ENCODE data around the gene RAB39A. TPM values are rescaled to one million over a fixed set of nuclear protein-coding genes. Genes with fewer than 3 reads are reported as not detected.
"Not testable (repeated sequence)": the region's sequence is repeated elsewhere in the genome, so short reads cannot be mapped to it uniquely, and the experiment has no call there.

RAB39A gene
- total RNA-seq (1 to 10 TPM; 1.7 to 5.6 TPM), polyA plus RNA-seq (ENCODE audit: insufficient read length in 6 of 6) (1 to 10 TPM in 3 of 6 donors, under 1 TPM in 3; 0.80 to 1.5 (median 0.97) TPM)
- long read RNA-seq, donor 1, partial matches to known transcripts = 0 of 1 reads
- long read RNA-seq, donor 1, other reads (novel, unspliced or antisense) = 0 of 1 reads
- long read RNA-seq, donor 2, partial matches to known transcripts = 0 of 2 reads
- long read RNA-seq, donor 2, other reads (novel, unspliced or antisense) = 0 of 2 reads
- long read RNA-seq, donor 3 = 0 reads
- long read RNA-seq, donor 4, partial matches to known transcripts = 0 of 2 reads
- long read RNA-seq, donor 4, other reads (novel, unspliced or antisense) = 1 of 2 reads
- long read RNA-seq, donor 5 = 0 reads
- long read RNA-seq, donor 6 = 0 reads
- long read RNA-seq, donor 7 = 0 reads
- long read RNA-seq, donor 8 = 0 reads
- long read RNA-seq, donor 9 = 0 reads
- long read RNA-seq, donor 10, partial matches to known transcripts = 0 of 1 reads
- long read RNA-seq, donor 10, other reads (novel, unspliced or antisense) = 0 of 1 reads
- long read RNA-seq, donor 11, transcript RAB39A-201 (2 exons, 1,830 nt) = major isoform, 5 of 5 reads
- long read RNA-seq, donor 11, partial matches to known transcripts = 0 of 5 reads
- long read RNA-seq, donor 11, other reads (novel, unspliced or antisense) = 0 of 5 reads
- long read RNA-seq, donor 12 = 0 reads

- no peaks in the 10 kb centered on the region for H3K36me3 ChIP-seq
- intact Hi-C loops (cut with DNase I) = no loop called here
- H3K4me1 ChIP-seq = peaks cover 5 to 11% of the 10 kb centered on the region in 2 donors
- DNase-seq (peak; percentile 46 to 95 (median 89)), ATAC-seq (peak; percentile 99)
- peaks cover 7 to 51% of the 10 kb centered on the region in 2 donors for H3K27me3 ChIP-seq
- H3K4me3 ChIP-seq = peak within 1 kb of the TSS; percentile 34 to 61
- H3K27ac ChIP-seq = peak within 1 kb of the TSS in 1 of 2 donors; percentile 77
- TF ChIP-seq, protein P1, sequence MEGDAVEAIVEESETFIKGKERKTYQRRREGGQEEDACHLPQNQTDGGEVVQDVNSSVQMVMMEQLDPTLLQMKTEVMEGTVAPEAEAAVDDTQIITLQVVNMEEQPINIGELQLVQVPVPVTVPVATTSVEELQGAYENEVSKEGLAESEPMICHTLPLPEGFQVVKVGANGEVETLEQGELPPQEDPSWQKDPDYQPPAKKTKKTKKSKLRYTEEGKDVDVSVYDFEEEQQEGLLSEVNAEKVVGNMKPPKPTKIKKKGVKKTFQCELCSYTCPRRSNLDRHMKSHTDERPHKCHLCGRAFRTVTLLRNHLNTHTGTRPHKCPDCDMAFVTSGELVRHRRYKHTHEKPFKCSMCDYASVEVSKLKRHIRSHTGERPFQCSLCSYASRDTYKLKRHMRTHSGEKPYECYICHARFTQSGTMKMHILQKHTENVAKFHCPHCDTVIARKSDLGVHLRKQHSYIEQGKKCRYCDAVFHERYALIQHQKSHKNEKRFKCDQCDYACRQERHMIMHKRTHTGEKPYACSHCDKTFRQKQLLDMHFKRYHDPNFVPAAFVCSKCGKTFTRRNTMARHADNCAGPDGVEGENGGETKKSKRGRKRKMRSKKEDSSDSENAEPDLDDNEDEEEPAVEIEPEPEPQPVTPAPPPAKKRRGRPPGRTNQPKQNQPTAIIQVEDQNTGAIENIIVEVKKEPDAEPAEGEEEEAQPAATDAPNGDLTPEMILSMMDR (IDR thresholded peaks at IDR 0.05) = no peak
- H3K9me3 ChIP-seq = no peaks in the 10 kb centered on the region
Measured at GRCh38 chr11:107928046-107928766, at the start of gene RAB39A. TSS of gene RAB39A (plus strand) at chr11:107928448. CDS start at chr11:107928569, 121 bp downstream.

- H3K4me1 ChIP-seq; H3K9me3 ChIP-seq; DNase-seq; H3K36me3 ChIP-seq; ATAC-seq; intact Hi-C loops (cut with DNase I); H3K4me3 ChIP-seq; H3K27ac ChIP-seq; H3K27me3 ChIP-seq: not testable (repeated sequence)
Measured at GRCh38 chr11:107881471-107881870, 46.8 kb upstream of the RAB39A start.

- Histone ChIP-seq H3K27ac (no peak overlapping the region), H3K4me1 (no peaks in the 10 kb centered on the region), H3K4me3 (no peak overlapping the region), H3K36me3 (no peaks in the 10 kb centered on the region), H3K27me3 (no peaks in the 10 kb centered on the region), H3K9me3 (no peaks in the 10 kb centered on the region)
- no peak for ATAC-seq
- TF ChIP-seq, protein P1 (IDR thresholded peaks at IDR 0.05) = no peak
- no peak for DNase-seq
- intact Hi-C loops (cut with DNase I) = no loop called here
Measured at GRCh38 chr11:107882095-107882820, 46.0 kb upstream of the RAB39A start.

- Histone ChIP-seq H3K27ac (no peak overlapping the region), H3K27me3 (no peaks in the 10 kb centered on the region), H3K4me1 (no peaks in the 10 kb centered on the region), H3K4me3 (no peak overlapping the region), H3K36me3 (no peaks in the 10 kb centered on the region), H3K9me3 (no peaks in the 10 kb centered on the region)
- intact Hi-C loops (cut with DNase I) = no loop called here
- DNase-seq = peak in 1 of 4 donors; percentile 10
- TF ChIP-seq, protein P1 (IDR thresholded peaks at IDR 0.05) = peak; percentile 23 to 31
- peak; percentile 73 for ATAC-seq
Measured at GRCh38 chr11:107898270-107898669, 30.0 kb upstream of the RAB39A start.

DNA sequence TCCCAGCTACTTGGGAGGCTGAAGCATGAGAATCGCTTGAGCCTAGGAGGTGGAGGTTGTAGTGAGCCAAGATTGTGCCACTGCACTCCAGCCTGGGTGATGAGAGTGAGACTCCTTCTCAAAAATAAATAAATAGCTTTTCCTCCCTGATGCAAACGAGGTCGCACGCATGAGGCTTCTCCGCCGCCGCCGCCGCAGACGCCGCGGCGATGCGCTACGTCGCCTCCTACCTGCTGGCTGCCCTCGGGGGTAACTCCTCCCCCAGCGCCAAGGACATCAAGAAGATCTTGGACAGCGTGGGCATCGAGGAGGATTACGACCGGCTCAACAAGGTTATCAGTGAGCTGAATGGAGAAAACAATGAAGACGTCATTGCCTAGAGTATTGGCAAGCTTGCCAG, 20.0 kb upstream of the RAB39A start:
- intact Hi-C loops (cut with DNase I) = no loop called here
- Histone ChIP-seq H3K27ac (no peak overlapping the region), H3K4me1 (no peaks in the 10 kb centered on the region), H3K27me3 (peaks cover 0 to 25% of the 10 kb centered on the region in 2 donors), H3K4me3 (no peak overlapping the region), H3K36me3 (no peaks in the 10 kb centered on the region), H3K9me3 (no peaks in the 10 kb centered on the region)
- DNase-seq (no peak), ATAC-seq (no peak)
- TF ChIP-seq, protein P1 (IDR thresholded peaks at IDR 0.05) = no peak

DNA sequence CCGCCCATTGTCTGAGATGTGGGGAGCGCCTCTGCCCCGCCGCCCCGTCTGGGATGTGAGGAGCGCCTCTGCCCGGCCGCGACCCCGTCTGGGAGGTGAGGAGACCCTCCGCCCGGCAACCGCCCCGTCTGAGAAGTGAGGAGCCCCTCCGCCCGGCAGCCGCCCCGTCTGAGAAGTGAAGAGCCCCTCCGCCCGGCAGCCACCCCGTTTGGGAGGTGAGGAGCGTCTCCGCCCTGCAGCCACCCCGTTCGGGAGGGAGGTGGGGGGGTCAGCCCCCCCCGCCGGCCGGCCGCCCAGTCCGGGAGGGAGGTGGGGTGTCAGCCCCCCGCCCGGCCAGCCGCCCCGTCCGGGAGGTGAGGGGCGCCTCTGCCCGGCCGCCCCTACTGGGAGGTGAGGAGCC, 15.8 kb upstream of the RAB39A start:
- H3K9me3 ChIP-seq; intact Hi-C loops (cut with DNase I); H3K27ac ChIP-seq; H3K4me1 ChIP-seq; H3K36me3 ChIP-seq; ATAC-seq; DNase-seq; H3K4me3 ChIP-seq: not testable (repeated sequence)
- H3K27me3 ChIP-seq = peaks cover 0 to 24% of the 10 kb centered on the region in 2 donors
